ENCODE measurements around the gene EBF3. TPM values are rescaled to one million over a fixed set of nuclear protein-coding genes. Genes with fewer than 3 reads are reported as not detected.
A peak's percentile ranks its signal among the peaks of the same experiment; 100 is the strongest.

EBF3 gene
- total and polyA plus RNA-seq, 7 donors: 1.2 to 8.9 (median 4.5) TPM; not detected in 1

- peaks cover 0 to 74% (median 64%) of the 10 kb centered on the region in 4 donors for H3K4me1 ChIP-seq
- no peak overlapping the region for H3K4me3 ChIP-seq
- H3K27ac ChIP-seq: no peak overlapping the region
These were observed 1.9 kb upstream of the EBF3 start for GRCh38 chr10:129965959-129966358.

GRCh38 chr10:129965425-129965808 is 1.3 kb upstream of the EBF3 start:
- WGBS, 2 donors: 8 to 14% methylated on average over 15 of the region's 15 CpGs
- H3K27me3 ChIP-seq: peaks cover 74 to 98% (median 87%) of the 10 kb centered on the region in 3 donors
- H3K27ac ChIP-seq: no peak overlapping the region
- DNase-seq: no peak
- H3K4me1 ChIP-seq: peaks cover 0 to 68% (median 58%) of the 10 kb centered on the region in 4 donors
- TF ChIP-seq CTCF (IDR thresholded peaks at IDR 0.05) (no peak), EP300 (IDR thresholded peaks at IDR 0.05) (no peak), POLR2AphosphoS5 (IDR thresholded peaks at IDR 0.05) (no peak), POLR2A (IDR thresholded peaks at IDR 0.05) (no peak)
- no peaks in the 10 kb centered on the region for H3K36me3 ChIP-seq
- H3K4me3 ChIP-seq: peak overlapping the region in 3 of 4 donors; percentile 13 to 60 (median 35)
- intact Hi-C loops (cut with DNase I): no loop called here
- no peaks in the 10 kb centered on the region for H3K9me3 ChIP-seq

More at GRCh38 chr10:129965959-129966358, 1.9 kb upstream of the EBF3 start:
- Histone ChIP-seq H3K36me3 (no peaks in the 10 kb centered on the region), H3K27me3 (peaks cover 75 to 98% (median 87%) of the 10 kb centered on the region in 3 donors), H3K9me3 (no peaks in the 10 kb centered on the region)
- 12 to 14% methylated on average over 17 of the region's 17 CpGs for WGBS, 2 donors
- TF ChIP-seq POLR2AphosphoS5 (IDR thresholded peaks at IDR 0.05) (peak in 1 of 4 donors; percentile 40), CTCF (IDR thresholded peaks at IDR 0.05) (no peak), EP300 (IDR thresholded peaks at IDR 0.05) (no peak), POLR2A (IDR thresholded peaks at IDR 0.05) (no peak)
- DNase-seq: no peak
- intact Hi-C loops (cut with DNase I): no loop called here

DNA sequence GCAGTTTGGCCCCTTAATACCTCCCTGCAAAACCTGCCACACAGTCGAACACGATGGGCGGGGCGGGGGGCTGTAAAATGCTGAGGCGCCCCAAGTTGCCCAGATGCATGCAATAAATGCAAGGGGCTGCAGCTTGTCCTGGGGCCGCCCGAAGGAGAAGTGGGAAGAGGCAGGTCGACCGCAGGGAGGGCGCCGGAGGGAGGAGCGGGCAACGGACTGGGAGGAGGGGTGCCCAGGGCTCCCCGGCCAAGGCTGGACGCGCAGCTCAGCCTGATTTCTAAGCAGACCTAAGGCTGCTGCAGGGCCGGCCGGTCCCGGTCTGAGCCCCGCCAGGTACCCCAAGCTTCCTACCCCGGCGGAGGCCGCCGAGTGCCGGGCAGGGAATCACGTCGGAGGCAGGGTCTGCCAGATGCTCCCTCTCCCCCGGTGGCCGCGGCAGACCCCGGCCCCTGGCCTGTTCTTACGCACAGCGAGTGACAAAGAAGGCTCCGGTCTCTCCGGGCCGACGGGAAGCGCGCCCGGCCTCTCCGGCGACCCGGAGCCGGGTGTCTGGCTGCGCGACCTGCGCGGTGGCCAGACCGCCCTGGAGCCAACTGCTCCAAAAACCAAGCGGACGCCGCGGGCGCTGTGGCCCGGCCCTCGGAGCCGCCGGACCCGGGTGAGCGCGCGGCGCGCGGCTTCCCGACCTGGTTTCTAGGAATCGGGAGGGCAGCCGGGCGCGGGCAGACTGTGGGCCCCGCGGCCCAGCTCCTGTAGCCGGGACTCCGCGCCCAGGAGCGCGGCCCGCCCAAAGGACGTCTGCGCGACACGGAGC is 744 bp upstream of the EBF3 start:
- H3K27ac ChIP-seq: peak overlapping the region in 2 of 4 donors; percentile 17 to 46
- no peak for TF ChIP-seq EP300 (IDR thresholded peaks at IDR 0.05)
- no peak for TF ChIP-seq POLR2A (IDR thresholded peaks at IDR 0.05)
- intact Hi-C loops (cut with DNase I): loop anchor here (5.0 kb wide), 3 partner anchors 147 to 868 kb away; partner anchors contain the start of genes C10orf143 and MGMT
- DNase-seq: peak; percentile 73
- H3K4me1 ChIP-seq: peaks cover 0 to 65% (median 56%) of the 10 kb centered on the region in 4 donors
- WGBS, 2 donors: 4 to 5% methylated on average over 82 of the region's 82 CpGs
- no peaks in the 10 kb centered on the region for H3K36me3 ChIP-seq
- peaks cover 74 to 98% (median 87%) of the 10 kb centered on the region in 3 donors for H3K27me3 ChIP-seq
- H3K9me3 ChIP-seq: no peaks in the 10 kb centered on the region
- peak overlapping the region in 3 of 4 donors; percentile 13 to 60 (median 35) for H3K4me3 ChIP-seq

DNA sequence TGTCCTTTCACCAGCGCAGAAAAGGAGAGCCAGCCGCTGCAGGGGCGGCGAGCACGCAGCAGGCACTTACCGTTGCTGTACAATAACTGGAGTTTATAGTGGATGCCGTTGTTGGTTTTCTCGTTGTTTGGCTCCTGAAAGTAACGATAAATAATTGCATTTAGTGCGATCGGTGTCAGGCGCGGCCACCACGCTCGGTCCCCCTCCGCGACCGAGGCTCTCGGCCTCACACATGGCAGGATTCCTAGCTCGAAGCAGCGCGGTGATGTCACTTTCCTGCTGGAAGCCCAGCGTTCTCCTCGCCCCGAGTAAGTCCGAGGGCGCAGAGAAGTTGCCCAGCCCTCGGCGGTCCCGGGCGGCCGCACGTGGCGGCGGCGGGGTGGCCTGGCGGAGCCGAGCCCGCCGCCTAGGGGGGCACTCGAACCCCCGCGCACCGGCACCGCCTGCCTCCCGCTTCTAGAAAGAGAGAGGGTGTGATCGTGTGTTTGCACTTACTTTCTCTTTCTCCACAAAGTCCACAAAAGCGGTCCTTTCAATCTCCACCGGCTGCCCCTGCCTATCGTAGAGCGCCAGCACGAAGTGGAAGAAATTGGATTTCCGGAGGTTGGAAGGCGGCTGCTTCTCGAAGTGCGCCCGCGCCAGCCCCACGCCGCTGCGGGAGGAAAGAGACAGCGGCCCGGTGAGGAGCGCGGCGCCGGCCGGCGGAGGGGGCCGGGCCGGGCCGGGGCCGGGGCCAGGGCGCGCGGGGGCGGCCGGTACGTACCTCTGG is 1.0 kb downstream of the EBF3 start:
- TF ChIP-seq CTCF (IDR thresholded peaks at IDR 0.05) (no peak), POLR2AphosphoS5 (IDR thresholded peaks at IDR 0.05) (peak in 3 of 4 donors; percentile 42 to 69 (median 63))
- WGBS, 2 donors: 2 to 3% methylated on average over 79 of the region's 79 CpGs
- DNase-seq: peak; percentile 65

More for the DNA sequence above, 1.0 kb downstream of the EBF3 start:
- peak overlapping the region; percentile 54 to 78 (median 68) for H3K27ac ChIP-seq
- intact Hi-C loops (cut with DNase I): loop anchor here (5.0 kb wide), 3 partner anchors 149 to 866 kb away; partner anchors contain the start of genes C10orf143 and MGMT
- H3K4me3 ChIP-seq: peak overlapping the region; percentile 29 to 60 (median 50)
- no peaks in the 10 kb centered on the region for H3K36me3 ChIP-seq
- no peaks in the 10 kb centered on the region for H3K9me3 ChIP-seq
- H3K27me3 ChIP-seq: peaks cover 74 to 98% (median 87%) of the 10 kb centered on the region in 3 donors
- peaks cover 0 to 62% (median 54%) of the 10 kb centered on the region in 4 donors for H3K4me1 ChIP-seq

Data from sigmoid colon (tissue), 7 donors.